ENCODE measurements around the gene CHCHD3.

GRCh38 chr7:133021196-133021595 lies 60.7 kb downstream of the CHCHD3 start:
- TF ChIP-seq RORB (CRISPR knock-in tag; IDR thresholded peaks at IDR 0.05) (no peak), ELF4 (CRISPR knock-in tag; IDR thresholded peaks at IDR 0.05; ENCODE audit: low read depth) (no peak), TEAD4 (CRISPR knock-in tag; IDR thresholded peaks at IDR 0.05) (no peak), NR3C1 (CRISPR knock-in tag; conservative IDR thresholded peaks at IDR 0.05; ENCODE audit: low read depth) (no peak), MYBL2 (CRISPR knock-in tag; IDR thresholded peaks at IDR 0.05) (no peak)
- TF ChIP-seq, protein P1, sequence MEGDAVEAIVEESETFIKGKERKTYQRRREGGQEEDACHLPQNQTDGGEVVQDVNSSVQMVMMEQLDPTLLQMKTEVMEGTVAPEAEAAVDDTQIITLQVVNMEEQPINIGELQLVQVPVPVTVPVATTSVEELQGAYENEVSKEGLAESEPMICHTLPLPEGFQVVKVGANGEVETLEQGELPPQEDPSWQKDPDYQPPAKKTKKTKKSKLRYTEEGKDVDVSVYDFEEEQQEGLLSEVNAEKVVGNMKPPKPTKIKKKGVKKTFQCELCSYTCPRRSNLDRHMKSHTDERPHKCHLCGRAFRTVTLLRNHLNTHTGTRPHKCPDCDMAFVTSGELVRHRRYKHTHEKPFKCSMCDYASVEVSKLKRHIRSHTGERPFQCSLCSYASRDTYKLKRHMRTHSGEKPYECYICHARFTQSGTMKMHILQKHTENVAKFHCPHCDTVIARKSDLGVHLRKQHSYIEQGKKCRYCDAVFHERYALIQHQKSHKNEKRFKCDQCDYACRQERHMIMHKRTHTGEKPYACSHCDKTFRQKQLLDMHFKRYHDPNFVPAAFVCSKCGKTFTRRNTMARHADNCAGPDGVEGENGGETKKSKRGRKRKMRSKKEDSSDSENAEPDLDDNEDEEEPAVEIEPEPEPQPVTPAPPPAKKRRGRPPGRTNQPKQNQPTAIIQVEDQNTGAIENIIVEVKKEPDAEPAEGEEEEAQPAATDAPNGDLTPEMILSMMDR (IDR thresholded peaks at IDR 0.05) = no peak

All from WTC11 (cell line).